ENCODE data around the gene FGD4.
"Not testable (repeated sequence)": the region's sequence is repeated elsewhere in the genome, so short reads cannot be mapped to it uniquely, and the experiment has no call there.

The FGD4 gene

GRCh38 chr12:32512379-32512778, 113.0 kb downstream of the FGD4 start:
- no peak overlapping the region for H3K27ac ChIP-seq
- no peak for DNase-seq (ENCODE audit: low read depth, low spot score)

- no peak for DNase-seq (ENCODE audit: low read depth, low spot score)
Measured at GRCh38 chr12:32512910-32513309, 113.6 kb downstream of the FGD4 start.

GRCh38 chr12:32515137-32515873, 115.9 kb downstream of the FGD4 start:
- H3K27ac ChIP-seq, result no peak overlapping the region

More at GRCh38 chr12:32512910-32513309, 113.6 kb downstream of the FGD4 start:
- no peak overlapping the region for H3K27ac ChIP-seq

GRCh38 chr12:32516230-32516629, 116.9 kb downstream of the FGD4 start:
- DNase-seq (ENCODE audit: low read depth, low spot score), result no peak
- no peak overlapping the region for H3K27ac ChIP-seq

More at GRCh38 chr12:32515137-32515873, 115.9 kb downstream of the FGD4 start:
- no peak for DNase-seq (ENCODE audit: low read depth, low spot score)

DNA sequence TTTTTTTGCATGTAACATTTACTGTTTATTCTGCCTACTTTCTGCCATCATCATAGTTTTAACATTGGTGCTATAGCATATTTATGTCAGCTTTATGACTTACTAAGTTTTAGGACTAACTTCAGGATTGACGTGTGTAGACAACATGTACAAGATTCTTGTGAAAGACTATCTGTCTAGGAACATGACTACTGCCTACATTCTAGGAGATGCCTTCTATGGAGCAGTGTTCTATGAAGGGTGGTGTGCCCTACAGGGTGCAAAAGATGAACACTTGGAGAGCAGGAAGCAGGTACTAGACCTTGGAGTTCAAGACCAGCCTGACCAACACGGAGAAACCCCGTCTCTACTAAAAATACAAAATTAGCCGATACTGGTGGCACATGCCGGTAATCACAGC, 118.6 kb downstream of the FGD4 start:
- no peak overlapping the region for H3K27ac ChIP-seq
- DNase-seq (ENCODE audit: low read depth, low spot score), result no peak

GRCh38 chr12:32519047-32519446, 119.7 kb downstream of the FGD4 start:
- H3K27ac ChIP-seq, result no peak overlapping the region
- DNase-seq (ENCODE audit: low read depth, low spot score), result no peak

- DNase-seq (ENCODE audit: low read depth, low spot score), result no peak
- no peak overlapping the region for H3K27ac ChIP-seq
Measured at GRCh38 chr12:32522331-32523221, 123.2 kb downstream of the FGD4 start.

DNA sequence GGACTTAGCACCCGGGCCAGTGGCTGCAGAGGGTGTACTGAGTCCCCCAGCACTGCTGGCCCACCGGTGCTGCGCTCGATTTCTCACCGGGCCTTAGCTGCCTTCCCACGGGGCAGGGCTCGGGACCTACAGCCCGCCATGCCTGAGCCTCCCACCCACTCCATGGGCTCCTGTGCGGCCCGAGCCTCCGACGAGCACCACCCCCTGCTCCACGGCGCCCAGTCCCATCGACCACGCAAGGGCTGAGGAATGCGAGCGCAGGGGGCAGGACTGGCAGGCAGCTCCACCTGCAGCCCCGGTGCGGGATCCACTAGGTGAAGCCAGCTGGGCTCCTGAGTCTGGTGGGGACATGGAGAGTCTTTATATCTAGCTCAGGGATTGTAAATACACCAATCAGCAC, 126.4 kb downstream of the FGD4 start:
- H3K27ac ChIP-seq; DNase-seq (ENCODE audit: low read depth, low spot score): not testable (repeated sequence)

DNA sequence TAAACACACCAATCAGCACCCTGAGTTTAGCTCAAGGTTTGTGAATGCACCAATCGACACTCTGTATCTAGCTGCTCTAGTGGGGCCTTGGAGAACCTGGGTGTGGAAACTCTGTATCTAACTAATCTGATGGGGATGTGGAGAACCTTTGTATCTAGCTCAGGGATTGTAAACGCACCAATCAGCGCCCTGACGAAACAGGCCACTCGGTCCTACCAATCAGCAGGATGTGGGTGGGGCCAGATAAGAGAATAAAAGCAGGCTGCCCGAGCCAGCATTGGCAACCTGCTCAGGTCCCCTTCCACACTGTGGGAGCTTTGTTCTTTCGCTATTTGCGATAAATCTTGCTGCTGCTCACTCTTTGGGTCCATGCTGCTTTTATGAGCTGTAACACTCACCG, 127.0 kb downstream of the FGD4 start:
- H3K27ac ChIP-seq; DNase-seq (ENCODE audit: low read depth, low spot score): not testable (repeated sequence)

DNA sequence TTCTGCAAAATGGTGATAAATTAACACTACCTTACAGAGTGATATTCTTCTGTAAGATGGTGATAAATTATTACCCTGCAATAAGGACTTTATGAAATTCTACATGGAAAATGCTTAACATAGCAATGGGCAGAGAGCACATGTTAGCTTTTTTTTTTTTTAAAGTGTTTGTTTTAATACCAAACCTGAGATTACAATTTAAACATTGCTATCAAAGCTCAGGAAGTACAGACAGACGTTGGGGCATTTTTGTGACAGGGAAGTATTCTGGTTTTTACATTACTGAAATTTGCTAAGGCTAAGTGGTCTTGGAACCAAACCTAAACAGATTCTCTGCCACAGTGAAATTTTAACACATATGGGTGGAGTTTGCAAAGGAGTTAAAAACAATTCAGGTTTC, 133.1 kb downstream of the FGD4 start:
- no peak for DNase-seq (ENCODE audit: low read depth, low spot score)
- no peak overlapping the region for H3K27ac ChIP-seq

GRCh38 chr12:32532951-32533350, 133.6 kb downstream of the FGD4 start:
- DNase-seq (ENCODE audit: low read depth, low spot score), result no peak
- H3K27ac ChIP-seq, result no peak overlapping the region

DNA sequence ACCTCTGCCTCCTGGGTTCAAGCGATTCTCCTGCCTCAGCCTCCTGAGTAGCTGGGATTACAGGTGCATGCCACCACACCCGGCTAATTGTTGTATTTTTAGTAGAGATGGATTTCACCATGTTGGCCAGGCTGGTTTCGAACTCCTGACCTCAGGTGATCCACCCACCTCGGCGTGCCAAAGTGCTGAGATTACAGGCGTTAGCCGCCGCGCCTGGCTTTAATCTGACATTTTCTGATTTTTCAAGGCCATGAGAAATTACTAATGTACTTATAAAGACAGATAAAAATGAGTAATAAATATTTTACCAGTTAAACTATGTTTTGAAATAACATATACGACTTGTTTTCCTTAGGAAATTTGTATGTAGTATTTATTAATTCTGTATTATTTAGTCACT, 134.1 kb downstream of the FGD4 start:
- DNase-seq (ENCODE audit: low read depth, low spot score), result not testable (repeated sequence)
- peak overlapping the region; percentile 23 for H3K27ac ChIP-seq

- peak; percentile 46 for DNase-seq (ENCODE audit: low read depth, low spot score)
- H3K27ac ChIP-seq, result peak overlapping the region; percentile 23
Measured at GRCh38 chr12:32533971-32534590, 134.7 kb downstream of the FGD4 start.

DNA sequence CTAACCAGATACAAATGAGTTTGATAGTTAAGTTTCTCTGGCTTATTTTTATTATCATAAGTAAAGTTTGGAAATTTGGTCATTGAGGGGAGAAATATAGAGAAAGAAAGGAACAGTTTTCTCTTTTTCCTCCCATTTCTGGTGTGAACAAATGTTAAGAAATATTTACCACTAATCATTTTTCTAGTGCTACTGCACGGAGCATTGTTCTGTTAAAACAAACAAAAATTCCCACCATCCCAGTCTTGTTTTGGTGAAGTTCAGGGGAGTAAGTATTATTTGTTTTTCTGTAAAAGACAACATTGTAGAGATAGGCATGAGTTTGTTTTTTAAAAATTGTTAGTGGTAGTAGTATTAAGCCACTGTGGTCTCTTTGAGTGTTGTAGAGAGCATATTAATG, 135.3 kb downstream of the FGD4 start:
- no peak for DNase-seq (ENCODE audit: low read depth, low spot score)
- H3K27ac ChIP-seq, result peak overlapping the region; percentile 23

GRCh38 chr12:32535288-32535999, 136.1 kb downstream of the FGD4 start:
- no peak for DNase-seq (ENCODE audit: low read depth, low spot score)
- peak overlapping the region; percentile 6 for H3K27ac ChIP-seq

DNA sequence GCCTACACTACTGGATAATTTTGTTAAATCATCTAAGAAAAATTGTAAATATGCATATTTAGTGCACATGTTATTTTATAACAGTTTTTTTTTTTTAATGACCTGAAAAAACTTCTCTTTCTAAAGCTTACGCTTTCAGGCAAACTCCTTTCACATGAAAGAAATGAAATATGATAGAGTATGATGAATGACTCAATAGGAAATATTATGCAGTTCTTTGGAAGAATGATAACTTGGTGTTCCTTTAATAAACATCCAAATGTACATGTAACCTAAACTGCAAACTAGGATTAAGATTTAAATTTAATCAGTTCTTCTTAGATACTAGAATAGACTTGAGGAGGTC, 136.6 kb downstream of the FGD4 start:
- no peak for DNase-seq (ENCODE audit: low read depth, low spot score)
- H3K27ac ChIP-seq, result peak overlapping the region; percentile 6

DNA sequence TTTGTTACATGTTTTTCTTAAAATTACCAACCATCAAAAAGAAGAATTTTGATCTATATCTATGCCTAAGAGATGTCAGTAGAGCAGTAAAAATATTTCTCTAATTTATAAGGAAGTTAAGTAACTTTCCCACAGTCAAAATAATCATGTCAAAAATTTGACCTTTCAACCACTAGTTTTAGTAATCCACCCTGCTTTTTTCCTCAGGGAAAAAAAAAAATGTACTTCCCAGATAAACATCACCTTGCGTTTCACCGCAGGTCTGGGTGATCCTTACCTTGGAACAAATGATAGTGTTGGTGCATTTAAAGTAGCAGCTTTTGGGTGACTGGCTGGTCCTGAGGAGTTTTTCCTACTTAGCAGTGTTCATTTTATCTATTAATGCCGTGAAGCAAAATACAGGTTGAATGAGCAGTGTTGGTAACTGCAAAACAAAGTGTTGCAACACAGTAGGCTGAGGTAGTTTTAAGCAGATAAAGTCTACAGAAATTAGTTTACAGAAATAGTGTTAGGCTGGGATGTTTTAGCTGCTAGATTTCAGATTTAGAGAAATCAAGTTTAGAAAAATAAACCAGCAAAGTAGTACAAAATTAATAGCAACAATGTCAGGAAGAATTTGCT, 142.5 kb downstream of the FGD4 start:
- no peak for DNase-seq (ENCODE audit: low read depth, low spot score)
- no peak overlapping the region for H3K27ac ChIP-seq

DNA sequence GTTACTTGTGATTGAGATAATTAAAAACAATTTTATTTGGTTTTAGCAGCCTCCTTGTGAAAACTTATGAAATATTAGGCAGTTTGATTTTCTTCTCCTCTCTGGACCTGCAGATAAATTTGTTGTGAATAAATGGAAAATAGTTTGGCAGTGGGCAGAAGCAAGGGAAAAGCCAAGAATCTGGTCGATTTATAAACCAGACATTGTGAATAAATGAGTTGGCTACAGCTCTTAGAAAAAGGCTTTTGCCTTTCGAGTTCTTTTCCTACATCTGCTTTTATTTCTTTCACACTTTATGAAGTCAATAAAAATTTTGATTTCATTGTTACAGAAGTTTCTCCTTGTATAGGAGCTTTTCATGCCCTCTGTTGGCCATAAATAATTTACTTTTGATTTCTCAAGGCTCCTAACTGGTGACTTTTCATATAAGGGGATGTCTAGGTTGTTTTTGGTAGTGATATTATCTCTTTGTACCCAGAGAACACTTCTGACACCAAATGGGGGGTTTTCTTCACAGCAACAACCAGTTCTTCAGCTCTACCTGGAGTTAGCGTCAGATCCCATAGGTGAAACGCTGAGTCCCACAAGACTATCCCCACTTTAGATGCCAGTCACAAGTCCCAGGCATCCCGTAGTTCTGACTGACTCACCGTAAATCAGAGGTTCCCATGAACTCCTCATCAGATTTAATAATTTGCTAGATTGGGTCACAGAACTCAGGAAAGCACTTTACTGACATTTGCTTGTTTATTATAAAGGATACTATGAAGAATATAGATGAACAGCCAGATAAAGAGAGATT, 143.3 kb downstream of the FGD4 start:
- no peak for DNase-seq (ENCODE audit: low read depth, low spot score)

GRCh38 chr12:32544893-32545292, 145.5 kb downstream of the FGD4 start:
- no peak for DNase-seq (ENCODE audit: low read depth, low spot score)
- no peak overlapping the region for H3K27ac ChIP-seq

More for the DNA sequence above, 143.3 kb downstream of the FGD4 start:
- H3K27ac ChIP-seq, result no peak overlapping the region
